BJ (cell line): Measurements from ENCODE around the gene LDB2. TPM values are rescaled to one million over a fixed set of nuclear protein-coding genes. Genes with fewer than 3 reads are reported as not detected.
A peak's percentile ranks its signal among the peaks of the same experiment; 100 is the strongest.

ENCODE experiments used
- CTCF ChIA-PET: fragments of 350-600 bp; formaldehyde crosslinking; extraction: SDS; loops from one replicate; lab custom pipeline; 2021; ENCODE audit warnings: antibody characterized with exemption, inconsistent platforms; lab: Yijun Ruan, JAX
- POLR2A ChIA-PET: fragments of 300-600 bp; sonication (Branson Sonifier 250); formaldehyde crosslinking; extraction: SDS; loops from one replicate; lab custom pipeline; 2021; ENCODE audit warnings: antibody characterized with exemption; lab: Charles Lee
- DNase-seq: peaks from one replicate; pipeline ENCODE4 v3.0.0-alpha.2; 2011; ENCODE audit warnings: low read depth
- H3K27me3 ChIP-seq: 2 replicates; pipeline ENCODE4 v1.6.0; 2011; ENCODE audit warnings: low read length; ENCODE audit not compliant: control insufficient read depth, insufficient read depth
- H3K36me3 ChIP-seq: 2 replicates; pipeline ENCODE4 v1.5.1; 2011; ENCODE audit warnings: low read length; ENCODE audit not compliant: control insufficient read depth, insufficient read depth
- H3K4me3 ChIP-seq: 2 replicates; pipeline ENCODE4 v1.5.1; 2011; ENCODE audit warnings: low read depth, mild to moderate bottlenecking, control low read depth, low read length
- polyA plus RNA-seq: library from polyadenylated mRNA; depleted of rRNA; stranded (reverse); fragments of >200 nt; gene quantifications from 2 replicates; pipeline ENCODE4 v1.2.3, GENCODE V29; 2011
- TF ChIP-seq, protein P1 (sequence below): IDR thresholded peaks from 2 replicates; pipeline ENCODE4 v1.5.1; 2011; ENCODE audit warnings: low read depth, mild to moderate bottlenecking, control low read depth, inconsistent platforms, low read length, moderate library complexity; ENCODE audit not compliant: insufficient read depth

LDB2 gene
- polyA plus RNA-seq, 1 experiment, result 79.7 TPM

- Histone ChIP-seq H3K4me3 (no peak overlapping the region), H3K36me3 (no peaks in the 10 kb centered on the region), H3K27me3 (no peaks in the 10 kb centered on the region)
- DNase-seq, result no peak
- TF ChIP-seq, protein P1, sequence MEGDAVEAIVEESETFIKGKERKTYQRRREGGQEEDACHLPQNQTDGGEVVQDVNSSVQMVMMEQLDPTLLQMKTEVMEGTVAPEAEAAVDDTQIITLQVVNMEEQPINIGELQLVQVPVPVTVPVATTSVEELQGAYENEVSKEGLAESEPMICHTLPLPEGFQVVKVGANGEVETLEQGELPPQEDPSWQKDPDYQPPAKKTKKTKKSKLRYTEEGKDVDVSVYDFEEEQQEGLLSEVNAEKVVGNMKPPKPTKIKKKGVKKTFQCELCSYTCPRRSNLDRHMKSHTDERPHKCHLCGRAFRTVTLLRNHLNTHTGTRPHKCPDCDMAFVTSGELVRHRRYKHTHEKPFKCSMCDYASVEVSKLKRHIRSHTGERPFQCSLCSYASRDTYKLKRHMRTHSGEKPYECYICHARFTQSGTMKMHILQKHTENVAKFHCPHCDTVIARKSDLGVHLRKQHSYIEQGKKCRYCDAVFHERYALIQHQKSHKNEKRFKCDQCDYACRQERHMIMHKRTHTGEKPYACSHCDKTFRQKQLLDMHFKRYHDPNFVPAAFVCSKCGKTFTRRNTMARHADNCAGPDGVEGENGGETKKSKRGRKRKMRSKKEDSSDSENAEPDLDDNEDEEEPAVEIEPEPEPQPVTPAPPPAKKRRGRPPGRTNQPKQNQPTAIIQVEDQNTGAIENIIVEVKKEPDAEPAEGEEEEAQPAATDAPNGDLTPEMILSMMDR, result peak; percentile 59
- ChIA-PET POLR2A (no interaction called here), CTCF (interaction anchor here (0.7 to 2.9 kb wide), 8 partner anchors 16 to 484 kb away, joined by 3 to 14 read pairs (median 3); partner anchors contain the start of gene LDB2)
Measured at GRCh38 chr4:16914208-16914607, 15.8 kb upstream of the LDB2 start.

DNA sequence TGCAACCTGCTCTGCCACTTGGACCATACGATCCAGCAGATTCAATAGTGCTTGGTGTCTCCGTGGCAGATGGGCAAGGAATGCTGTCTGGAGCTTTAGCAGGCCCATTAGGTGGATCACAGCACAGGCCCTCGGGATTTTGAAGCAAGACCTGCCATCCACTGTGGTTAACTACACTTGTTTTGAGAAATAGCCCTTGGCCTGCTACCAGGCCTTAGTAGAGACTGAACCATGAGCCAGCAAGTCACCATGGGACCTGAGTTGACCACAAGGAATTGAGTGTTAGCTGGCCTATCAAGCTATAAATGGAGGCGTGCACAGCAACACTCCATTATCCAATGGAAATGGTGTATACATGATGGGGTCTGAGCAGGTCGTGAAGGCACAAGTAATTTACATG lies 14.5 kb upstream of the LDB2 start:
- CTCF ChIA-PET, result interaction anchor here (0.7 to 2.9 kb wide), 2 partner anchors 411 to 483 kb away, joined by 5 to 14 read pairs; no protein-coding TSS in a partner anchor
- TF ChIP-seq, protein P1, result no peak
- POLR2A ChIA-PET, result no interaction called here
- no peak for DNase-seq
- no peaks in the 10 kb centered on the region for H3K36me3 ChIP-seq
- H3K4me3 ChIP-seq, result no peak overlapping the region
- H3K27me3 ChIP-seq, result no peaks in the 10 kb centered on the region

DNA sequence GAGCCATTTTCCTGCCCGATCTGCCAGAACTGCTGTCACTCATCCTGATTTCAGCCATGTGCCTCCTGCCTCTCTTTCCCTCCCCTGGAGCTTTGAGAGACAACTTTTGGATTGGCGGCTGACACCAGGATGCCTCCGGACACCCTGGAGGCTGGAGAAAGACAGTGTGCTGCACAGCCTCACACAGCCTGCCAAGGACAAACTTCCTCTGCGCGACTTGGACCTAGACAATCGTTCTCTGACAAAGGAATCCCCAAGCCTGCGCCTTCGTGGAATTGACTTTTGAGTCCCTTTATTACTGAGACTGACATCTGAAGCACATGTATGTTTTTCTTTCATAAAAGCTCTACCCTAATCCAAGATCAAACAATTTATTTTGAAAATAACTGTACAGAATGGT lies 10.8 kb upstream of the LDB2 start:
- ChIA-PET CTCF (interaction anchor here (1.5 kb wide), 1 partner anchor 12 kb away, joined by 4 read pairs; no protein-coding TSS in a partner anchor), POLR2A (interaction anchor here (0.6 kb wide), 1 partner anchor 156 kb away, joined by 8 read pairs; no protein-coding TSS in a partner anchor)
- H3K36me3 ChIP-seq, result no peaks in the 10 kb centered on the region
- no peaks in the 10 kb centered on the region for H3K27me3 ChIP-seq
- DNase-seq, result no peak
- TF ChIP-seq, protein P1, result no peak
- no peak overlapping the region for H3K4me3 ChIP-seq

DNA sequence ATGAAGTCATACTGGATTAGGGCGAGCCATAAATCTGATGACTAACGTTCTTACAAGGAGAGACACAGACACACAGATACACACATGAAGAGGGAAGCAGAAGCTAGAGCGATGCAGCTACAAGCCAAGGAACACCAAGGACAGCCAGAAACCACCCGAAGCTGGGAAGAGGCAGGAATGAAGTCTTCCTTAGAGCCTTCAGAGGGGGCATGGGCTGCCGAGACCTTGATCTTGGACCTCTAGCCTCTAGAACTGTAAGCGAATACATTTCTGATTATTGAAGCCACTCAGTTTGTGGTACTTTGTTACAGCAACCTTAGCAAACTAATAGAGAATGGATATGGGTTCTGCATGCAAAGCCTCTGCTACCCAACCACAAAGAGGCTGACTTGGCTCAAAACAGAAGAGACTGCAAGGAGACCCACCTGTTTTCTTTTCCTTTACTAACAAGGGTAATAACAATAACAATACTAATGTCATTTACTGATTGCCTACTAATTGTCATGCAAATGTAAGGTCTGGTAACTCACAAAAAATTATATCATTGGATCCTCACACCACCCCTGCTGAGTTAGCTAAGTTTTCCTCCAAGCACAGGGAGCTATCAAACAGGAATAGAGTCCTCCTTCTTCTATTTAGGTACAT lies 10.1 kb upstream of the LDB2 start:
- Histone ChIP-seq H3K27me3 (no peaks in the 10 kb centered on the region), H3K36me3 (no peaks in the 10 kb centered on the region), H3K4me3 (no peak overlapping the region)
- TF ChIP-seq, protein P1, result no peak
- POLR2A ChIA-PET, result no interaction called here
- DNase-seq, result no peak
- CTCF ChIA-PET, result interaction anchor here (1.5 kb wide), 1 partner anchor 11 kb away, joined by 4 read pairs; no protein-coding TSS in a partner anchor

DNA sequence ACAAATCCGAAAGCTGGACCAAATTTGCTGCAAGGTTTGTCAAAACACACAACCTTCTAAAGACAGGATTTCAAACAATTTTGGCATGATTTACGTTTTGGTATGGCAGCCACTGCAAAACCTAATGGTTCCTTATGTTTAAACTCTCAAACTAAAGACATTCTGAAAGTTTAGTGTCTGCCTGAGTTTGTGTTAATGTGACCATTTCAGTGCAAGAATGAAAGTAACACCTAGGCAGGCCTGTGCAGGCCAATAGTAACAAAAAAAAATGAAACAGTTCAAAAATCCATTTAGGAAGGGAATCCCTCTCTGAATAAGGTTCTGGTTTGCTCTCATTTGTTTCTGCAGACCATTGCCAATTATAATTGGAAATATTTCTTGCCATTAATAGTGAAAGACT lies 1.9 kb upstream of the LDB2 start:
- TF ChIP-seq, protein P1, result no peak
- DNase-seq, result no peak
- CTCF ChIA-PET, result no interaction called here
- no peaks in the 10 kb centered on the region for H3K36me3 ChIP-seq
- no peaks in the 10 kb centered on the region for H3K27me3 ChIP-seq
- POLR2A ChIA-PET, result no interaction called here
- no peak overlapping the region for H3K4me3 ChIP-seq
